Measurements from ENCODE around the gene MYO5A.

GRCh38 chr15:52496776-52497470, 31.8 kb downstream of the MYO5A start:
- TF ChIP-seq TAF1 (IDR thresholded peaks at IDR 0.05; ENCODE audit: borderline replicate concordance, insufficient read depth, low read length) (no peak), POLR2AphosphoS5 (IDR thresholded peaks at IDR 0.05; ENCODE audit: low read depth, low read length) (no peak)

Data from PFSK-1 (cell line).